ENCODE measurements around the gene FLNB.

Gene FLNB

DNA sequence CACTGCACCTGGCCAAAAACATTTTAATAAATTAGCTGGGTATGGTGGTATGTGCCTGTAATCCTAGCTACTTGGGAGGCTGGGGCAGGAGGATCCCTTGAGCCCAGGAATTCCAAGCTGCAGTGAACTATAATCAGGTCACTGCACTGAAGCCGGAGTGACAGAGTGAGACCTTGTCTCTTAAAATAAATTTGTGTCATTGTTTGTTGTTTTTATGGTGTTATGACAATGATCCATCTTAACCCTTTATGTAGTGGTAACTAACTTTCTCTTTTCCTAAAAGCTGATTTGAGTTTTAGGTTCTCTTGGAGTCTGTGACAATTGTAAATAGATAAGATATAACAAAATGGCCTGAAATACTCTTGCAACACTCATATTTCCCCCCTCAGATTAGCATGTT is 20.7 kb downstream of the FLNB start:
- TF ChIP-seq CREB1 (IDR thresholded peaks at IDR 0.05; ENCODE audit: low read depth) (no peak), FOXM1 (IDR thresholded peaks at IDR 0.05; ENCODE audit: borderline replicate concordance, low read depth) (no peak), NFIC (IDR thresholded peaks at IDR 0.05) (no peak), TCF12 (IDR thresholded peaks at IDR 0.05; ENCODE audit: low read depth) (no peak), TEAD4 (IDR thresholded peaks at IDR 0.05) (no peak), EGR1 (IDR thresholded peaks at IDR 0.05) (no peak), RAD21 (IDR thresholded peaks at IDR 0.05; ENCODE audit: low read depth) (no peak), TAF1 (IDR thresholded peaks at IDR 0.05; ENCODE audit: low read depth) (no peak), ZBTB7A (IDR thresholded peaks at IDR 0.05; ENCODE audit: low read depth) (no peak), YY1 (IDR thresholded peaks at IDR 0.05; ENCODE audit: low read depth) (no peak)
- TF ChIP-seq, protein P1, sequence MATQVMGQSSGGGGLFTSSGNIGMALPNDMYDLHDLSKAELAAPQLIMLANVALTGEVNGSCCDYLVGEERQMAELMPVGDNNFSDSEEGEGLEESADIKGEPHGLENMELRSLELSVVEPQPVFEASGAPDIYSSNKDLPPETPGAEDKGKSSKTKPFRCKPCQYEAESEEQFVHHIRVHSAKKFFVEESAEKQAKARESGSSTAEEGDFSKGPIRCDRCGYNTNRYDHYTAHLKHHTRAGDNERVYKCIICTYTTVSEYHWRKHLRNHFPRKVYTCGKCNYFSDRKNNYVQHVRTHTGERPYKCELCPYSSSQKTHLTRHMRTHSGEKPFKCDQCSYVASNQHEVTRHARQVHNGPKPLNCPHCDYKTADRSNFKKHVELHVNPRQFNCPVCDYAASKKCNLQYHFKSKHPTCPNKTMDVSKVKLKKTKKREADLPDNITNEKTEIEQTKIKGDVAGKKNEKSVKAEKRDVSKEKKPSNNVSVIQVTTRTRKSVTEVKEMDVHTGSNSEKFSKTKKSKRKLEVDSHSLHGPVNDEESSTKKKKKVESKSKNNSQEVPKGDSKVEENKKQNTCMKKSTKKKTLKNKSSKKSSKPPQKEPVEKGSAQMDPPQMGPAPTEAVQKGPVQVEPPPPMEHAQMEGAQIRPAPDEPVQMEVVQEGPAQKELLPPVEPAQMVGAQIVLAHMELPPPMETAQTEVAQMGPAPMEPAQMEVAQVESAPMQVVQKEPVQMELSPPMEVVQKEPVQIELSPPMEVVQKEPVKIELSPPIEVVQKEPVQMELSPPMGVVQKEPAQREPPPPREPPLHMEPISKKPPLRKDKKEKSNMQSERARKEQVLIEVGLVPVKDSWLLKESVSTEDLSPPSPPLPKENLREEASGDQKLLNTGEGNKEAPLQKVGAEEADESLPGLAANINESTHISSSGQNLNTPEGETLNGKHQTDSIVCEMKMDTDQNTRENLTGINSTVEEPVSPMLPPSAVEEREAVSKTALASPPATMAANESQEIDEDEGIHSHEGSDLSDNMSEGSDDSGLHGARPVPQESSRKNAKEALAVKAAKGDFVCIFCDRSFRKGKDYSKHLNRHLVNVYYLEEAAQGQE (IDR thresholded peaks at IDR 0.05; ENCODE audit: low read depth), result no peak
- TF ChIP-seq, protein P2, sequence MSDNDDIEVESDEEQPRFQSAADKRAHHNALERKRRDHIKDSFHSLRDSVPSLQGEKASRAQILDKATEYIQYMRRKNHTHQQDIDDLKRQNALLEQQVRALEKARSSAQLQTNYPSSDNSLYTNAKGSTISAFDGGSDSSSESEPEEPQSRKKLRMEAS (IDR thresholded peaks at IDR 0.05), result no peak
- TF ChIP-seq, protein P3, sequence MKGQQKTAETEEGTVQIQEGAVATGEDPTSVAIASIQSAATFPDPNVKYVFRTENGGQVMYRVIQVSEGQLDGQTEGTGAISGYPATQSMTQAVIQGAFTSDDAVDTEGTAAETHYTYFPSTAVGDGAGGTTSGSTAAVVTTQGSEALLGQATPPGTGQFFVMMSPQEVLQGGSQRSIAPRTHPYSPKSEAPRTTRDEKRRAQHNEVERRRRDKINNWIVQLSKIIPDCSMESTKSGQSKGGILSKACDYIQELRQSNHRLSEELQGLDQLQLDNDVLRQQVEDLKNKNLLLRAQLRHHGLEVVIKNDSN (IDR thresholded peaks at IDR 0.05), result no peak

DNA sequence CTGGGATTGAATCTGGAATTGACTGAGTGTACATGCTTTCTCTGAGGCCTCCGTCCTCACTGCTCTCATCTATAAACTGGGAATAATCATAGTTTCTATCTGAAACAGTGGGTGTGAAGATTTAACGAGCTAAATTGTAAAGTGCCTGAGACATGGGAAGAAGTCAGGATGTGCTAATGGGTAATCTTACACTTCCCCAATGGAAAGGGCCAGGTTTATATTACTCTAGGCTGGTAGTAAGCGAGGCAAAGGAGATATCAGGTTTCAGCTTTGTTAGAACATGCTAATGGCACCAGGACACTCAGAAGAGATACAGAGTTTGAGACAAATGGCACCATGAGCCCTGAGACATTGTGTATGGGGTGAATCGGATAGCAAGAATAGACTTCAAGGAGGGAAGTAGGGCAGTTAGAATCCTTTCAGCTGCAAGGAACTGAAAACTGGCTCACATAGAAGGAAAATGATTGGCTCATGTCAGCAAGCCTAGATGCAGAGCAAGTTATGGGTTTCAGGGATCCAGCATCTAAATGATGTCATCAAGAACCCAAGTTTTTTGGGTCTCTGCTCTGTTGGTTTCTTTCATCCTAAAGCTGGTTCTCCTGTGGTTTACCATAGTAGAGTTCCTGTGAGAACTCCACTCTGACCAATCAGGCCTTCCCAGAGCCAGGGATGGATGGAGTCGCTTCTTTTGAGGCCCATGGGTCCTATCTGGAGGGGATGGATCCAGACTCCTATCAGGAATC is 21.8 kb downstream of the FLNB start:
- TF ChIP-seq, protein P2 (IDR thresholded peaks at IDR 0.05), result no peak
- no peak for TF ChIP-seq NFIC (IDR thresholded peaks at IDR 0.05)
- TF ChIP-seq CEBPB (IDR thresholded peaks at IDR 0.05), result no peak
- TF ChIP-seq FOXM1 (IDR thresholded peaks at IDR 0.05; ENCODE audit: borderline replicate concordance, low read depth), result no peak
- TF ChIP-seq, protein P1 (IDR thresholded peaks at IDR 0.05; ENCODE audit: low read depth), result no peak
- no peak for TF ChIP-seq TEAD4 (IDR thresholded peaks at IDR 0.05)
- no peak for TF ChIP-seq CREB1 (IDR thresholded peaks at IDR 0.05; ENCODE audit: low read depth)
- no peak for TF ChIP-seq TCF12 (IDR thresholded peaks at IDR 0.05; ENCODE audit: low read depth)
- TF ChIP-seq EP300 (IDR thresholded peaks at IDR 0.05; ENCODE audit: borderline replicate concordance), result no peak
- no peak for TF ChIP-seq EGR1 (IDR thresholded peaks at IDR 0.05)
- TF ChIP-seq ZBTB7A (IDR thresholded peaks at IDR 0.05; ENCODE audit: low read depth), result no peak
- TF ChIP-seq RAD21 (IDR thresholded peaks at IDR 0.05; ENCODE audit: low read depth), result no peak
- TF ChIP-seq YY1 (IDR thresholded peaks at IDR 0.05; ENCODE audit: low read depth), result no peak
- TF ChIP-seq, protein P3 (IDR thresholded peaks at IDR 0.05), result no peak
- no peak for TF ChIP-seq TAF1 (IDR thresholded peaks at IDR 0.05; ENCODE audit: low read depth)

GRCh38 chr3:58032186-58032585 is 24.0 kb downstream of the FLNB start:
- no peak for TF ChIP-seq TEAD4 (IDR thresholded peaks at IDR 0.05)
- TF ChIP-seq ZBTB7A (IDR thresholded peaks at IDR 0.05; ENCODE audit: low read depth), result no peak
- TF ChIP-seq RAD21 (IDR thresholded peaks at IDR 0.05; ENCODE audit: low read depth), result no peak
- TF ChIP-seq YY1 (IDR thresholded peaks at IDR 0.05; ENCODE audit: low read depth), result no peak
- TF ChIP-seq CEBPB (IDR thresholded peaks at IDR 0.05), result no peak
- TF ChIP-seq TAF1 (IDR thresholded peaks at IDR 0.05; ENCODE audit: low read depth), result no peak
- TF ChIP-seq FOXM1 (IDR thresholded peaks at IDR 0.05; ENCODE audit: borderline replicate concordance, low read depth), result no peak
- TF ChIP-seq, protein P3 (IDR thresholded peaks at IDR 0.05), result no peak
- TF ChIP-seq, protein P2 (IDR thresholded peaks at IDR 0.05), result no peak
- TF ChIP-seq CREB1 (IDR thresholded peaks at IDR 0.05; ENCODE audit: low read depth), result no peak
- no peak for TF ChIP-seq EP300 (IDR thresholded peaks at IDR 0.05; ENCODE audit: borderline replicate concordance)
- no peak for TF ChIP-seq NFIC (IDR thresholded peaks at IDR 0.05)
- TF ChIP-seq EGR1 (IDR thresholded peaks at IDR 0.05), result no peak
- TF ChIP-seq TCF12 (IDR thresholded peaks at IDR 0.05; ENCODE audit: low read depth), result no peak
- TF ChIP-seq, protein P1 (IDR thresholded peaks at IDR 0.05; ENCODE audit: low read depth), result no peak

Data from Ishikawa (cell line).